Anterior cingulate cortex (tissue), 58 donors: ENCODE data around the gene MAPRE3.
"Not testable (repeated sequence)": the region's sequence is repeated elsewhere in the genome, so short reads cannot be mapped to it uniquely, and the experiment has no call there.

Experiments
- DNase-seq, 58 donors: peaks; one replicate each; lab custom pipeline; 2025; lab: John Stamatoyannopoulos, UW

Gene MAPRE3

DNA sequence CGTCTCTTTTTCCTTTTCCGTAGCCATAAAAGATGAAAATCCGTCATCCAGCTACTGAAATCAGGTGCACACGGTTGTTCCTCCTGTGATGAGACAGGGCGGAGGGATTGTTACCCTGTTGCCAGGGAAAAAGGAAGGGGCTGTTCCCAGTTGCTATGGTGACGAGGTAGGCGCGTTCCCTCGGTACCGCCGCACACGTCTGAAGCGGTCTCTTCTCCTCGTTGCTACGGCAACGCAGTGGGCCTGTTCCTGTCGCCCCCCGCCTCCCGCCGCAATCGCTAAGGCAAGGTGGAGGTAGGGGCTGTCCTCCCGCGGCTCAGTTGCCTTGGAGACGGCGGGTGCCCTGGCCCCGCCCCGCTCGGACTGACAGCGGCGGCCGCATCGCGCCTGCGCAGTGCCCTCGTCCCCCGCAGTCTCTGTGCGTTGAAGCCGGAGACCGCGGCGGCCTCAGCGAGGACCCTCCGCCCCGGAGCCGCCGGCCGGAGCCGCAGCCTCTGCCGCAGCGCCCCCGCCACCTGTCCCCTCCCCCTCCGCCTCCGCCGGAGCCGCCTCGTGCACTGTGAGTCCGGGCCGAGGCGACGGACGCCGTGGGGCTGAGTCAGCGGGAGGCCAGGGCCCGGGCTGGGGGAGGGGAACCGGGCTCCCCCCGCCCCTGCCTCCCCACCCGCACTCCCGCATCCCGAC lies at the start of gene MAPRE3:
TSS of gene MAPRE3 (plus strand) at position 394 of the 684 bp plus-strand sequence. CDS start 51,582 bp downstream, outside the sequence.
- DNase-seq = peak; percentile 44 to 94 (median 82)

GRCh38 chr2:26921323-26921722 lies 49.1 kb upstream of the MAPRE3 start:
- peak in 3 of 58 donors; percentile 15 to 22 (median 20) for DNase-seq

DNA sequence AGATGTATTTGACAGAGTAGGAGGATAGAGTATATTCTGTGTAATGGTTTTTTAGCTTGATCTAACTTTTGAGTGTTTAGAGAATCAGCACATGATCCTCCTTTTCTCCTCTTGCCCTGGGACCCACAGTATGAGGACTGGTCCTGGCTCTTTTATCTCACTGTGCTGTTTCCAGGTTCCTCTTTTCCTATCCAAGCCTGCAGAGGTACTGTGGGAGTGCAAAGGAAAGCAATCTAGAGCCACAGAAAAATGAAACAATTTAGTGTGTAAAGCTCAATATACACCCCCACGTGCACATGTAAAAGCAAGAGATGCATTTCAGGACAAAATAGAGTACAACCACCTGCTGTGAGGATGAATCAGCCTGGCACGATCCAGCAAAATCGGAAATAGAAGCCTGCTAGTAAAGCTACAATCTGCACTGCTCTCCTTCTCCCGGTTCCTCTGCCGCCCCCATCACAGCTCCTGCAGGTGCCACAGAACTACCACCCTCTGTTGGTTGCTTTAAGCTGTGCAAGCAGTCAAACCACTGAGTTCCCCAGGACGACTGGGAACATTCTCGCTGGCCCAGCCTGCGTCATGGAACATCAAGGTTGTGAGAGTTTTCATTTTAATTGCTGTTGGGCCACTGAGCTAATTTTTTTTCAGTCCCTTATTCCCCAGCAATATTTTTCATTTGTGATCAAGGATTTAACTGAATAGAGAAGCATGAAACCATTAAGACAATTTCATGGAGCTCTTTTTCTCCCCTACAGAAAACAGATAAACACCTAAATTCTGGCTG lies 47.8 kb upstream of the MAPRE3 start:
- DNase-seq = peak in 54 of 58 donors; percentile 17 to 89 (median 72)

DNA sequence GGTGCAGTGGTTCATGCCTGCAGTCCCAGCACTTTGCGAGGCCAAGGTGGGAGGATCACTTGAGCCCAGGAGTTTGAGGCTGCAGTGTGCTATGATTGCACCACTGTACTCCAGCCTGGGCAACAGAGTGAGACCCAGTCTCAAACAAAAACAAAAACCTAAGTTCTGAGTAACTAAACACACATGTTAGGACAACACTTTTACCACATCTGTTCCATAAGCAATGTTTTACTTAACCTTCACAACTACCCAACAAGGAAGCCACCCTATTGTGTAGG lies 47.3 kb upstream of the MAPRE3 start:
- not testable (repeated sequence) for DNase-seq

GRCh38 chr2:26924731-26925099 lies 45.7 kb upstream of the MAPRE3 start:
- no peak for DNase-seq

DNA sequence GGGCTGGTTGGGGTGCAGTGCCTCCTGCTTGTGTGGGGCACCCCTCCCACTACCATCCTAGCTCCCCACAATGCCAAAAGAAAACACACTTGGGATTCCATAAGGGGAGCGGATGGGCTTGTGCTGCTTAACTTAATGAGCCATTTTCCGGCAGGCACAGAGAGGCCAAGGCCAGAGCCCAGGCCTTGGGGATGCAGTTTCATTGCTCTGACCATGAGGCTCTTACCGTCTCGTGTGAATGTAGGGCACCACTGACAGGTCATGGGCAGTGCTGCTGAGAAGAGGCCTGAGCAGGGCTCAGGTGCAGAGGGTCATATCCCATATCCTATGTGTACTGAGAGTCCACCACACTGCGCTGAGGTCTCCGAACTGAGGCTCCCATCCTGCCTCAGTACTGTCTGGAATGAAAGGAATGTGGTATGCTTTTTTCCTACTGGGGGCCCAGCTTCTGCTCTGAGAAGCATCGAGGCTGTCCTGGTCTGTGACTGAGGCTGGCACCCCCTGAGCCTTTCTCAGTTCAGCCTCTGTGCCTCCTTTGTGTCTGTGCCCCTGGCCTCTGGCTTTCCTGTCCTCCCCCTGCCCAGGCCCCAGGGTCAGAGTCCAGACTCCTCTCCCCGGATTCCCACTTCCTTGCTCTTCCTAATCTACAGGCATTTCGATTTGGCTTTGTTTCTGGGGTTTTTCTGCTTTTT lies 45.2 kb upstream of the MAPRE3 start:
- DNase-seq = no peak

DNA sequence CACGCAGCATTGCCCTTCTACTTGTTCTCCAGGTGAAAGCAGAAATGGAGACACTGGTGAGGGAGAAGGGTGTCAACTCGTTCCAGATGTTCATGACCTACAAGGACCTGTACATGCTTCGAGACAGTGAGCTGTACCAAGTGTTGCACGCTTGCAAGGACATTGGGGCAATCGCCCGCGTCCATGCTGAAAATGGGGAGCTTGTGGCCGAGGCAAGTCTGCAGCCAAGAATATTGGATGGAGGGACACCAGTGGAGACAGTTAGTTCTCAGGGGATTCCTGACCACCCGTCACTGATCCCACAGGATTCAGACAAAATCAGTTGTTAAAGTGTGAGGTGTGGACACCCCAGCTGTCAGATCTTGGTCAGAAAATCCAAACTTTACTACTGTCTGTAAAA lies 43.2 kb upstream of the MAPRE3 start:
- DNase-seq = no peak

- peak in 1 of 58 donors; percentile 25 for DNase-seq
Measured at GRCh38 chr2:26932974-26933373, 37.5 kb upstream of the MAPRE3 start.

GRCh38 chr2:26933431-26934334 lies 36.8 kb upstream of the MAPRE3 start:
- peak in 21 of 58 donors; percentile 18 to 88 (median 40) for DNase-seq

- DNase-seq = no peak
Measured at GRCh38 chr2:26934335-26934724, 36.1 kb upstream of the MAPRE3 start.

GRCh38 chr2:26934985-26935384 lies 35.5 kb upstream of the MAPRE3 start:
- no peak for DNase-seq

GRCh38 chr2:26936855-26937254 lies 33.6 kb upstream of the MAPRE3 start:
- DNase-seq = no peak

DNA sequence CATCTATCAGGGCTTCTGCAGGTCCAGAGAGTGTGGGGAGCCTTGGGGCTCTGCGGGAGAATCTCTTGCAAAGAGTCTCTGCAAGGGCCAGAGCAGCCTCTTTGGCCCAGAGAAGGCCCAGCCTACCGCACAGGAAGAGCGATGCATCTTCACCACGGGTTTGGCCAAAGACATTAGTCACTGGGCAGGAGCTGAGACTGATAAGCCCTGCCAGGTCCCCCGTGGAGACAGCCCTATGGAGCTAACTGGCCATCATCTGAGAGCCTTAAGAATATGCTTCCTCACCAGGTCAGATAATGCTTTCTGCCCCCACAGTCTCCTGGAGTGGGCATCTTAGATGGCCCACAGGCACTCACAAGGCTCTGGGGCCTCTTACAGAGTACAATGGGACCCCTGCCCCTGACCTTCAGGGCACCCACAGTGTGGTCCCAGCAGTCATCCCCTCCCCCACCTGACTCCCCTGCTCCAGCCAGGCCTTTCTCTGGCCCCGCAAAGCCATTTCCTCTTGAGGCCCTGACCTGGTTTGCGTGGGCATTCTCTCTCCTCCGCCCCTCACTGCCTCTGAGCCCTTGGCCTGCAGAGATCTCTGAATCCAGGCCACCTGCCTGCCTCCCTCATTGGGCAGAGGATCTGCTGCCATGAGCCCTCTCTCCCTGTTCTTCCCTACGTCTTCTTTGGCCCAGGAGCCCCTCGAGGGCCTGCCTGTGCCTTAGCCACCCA lies 31.9 kb upstream of the MAPRE3 start:
- DNase-seq = no peak

DNA sequence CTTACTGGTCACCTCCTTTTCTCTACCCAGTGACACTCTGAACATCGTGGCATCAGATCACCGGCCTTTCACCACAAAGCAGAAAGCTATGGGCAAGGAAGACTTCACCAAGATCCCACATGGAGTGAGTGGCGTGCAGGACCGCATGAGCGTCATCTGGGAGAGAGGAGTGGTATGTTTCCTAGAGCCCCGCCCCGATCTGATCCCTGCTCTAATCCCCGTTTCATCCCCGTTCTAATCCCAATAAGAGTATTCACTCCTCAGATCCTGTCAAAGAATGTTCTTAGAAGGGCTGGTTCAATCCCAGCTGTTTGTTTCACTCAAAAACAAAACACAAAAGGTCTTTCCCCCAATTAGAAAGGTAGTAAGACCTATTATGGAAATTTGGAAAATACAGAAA lies 30.4 kb upstream of the MAPRE3 start:
- DNase-seq = no peak

GRCh38 chr2:26941486-26941885 lies 29.0 kb upstream of the MAPRE3 start:
- DNase-seq = no peak

DNA sequence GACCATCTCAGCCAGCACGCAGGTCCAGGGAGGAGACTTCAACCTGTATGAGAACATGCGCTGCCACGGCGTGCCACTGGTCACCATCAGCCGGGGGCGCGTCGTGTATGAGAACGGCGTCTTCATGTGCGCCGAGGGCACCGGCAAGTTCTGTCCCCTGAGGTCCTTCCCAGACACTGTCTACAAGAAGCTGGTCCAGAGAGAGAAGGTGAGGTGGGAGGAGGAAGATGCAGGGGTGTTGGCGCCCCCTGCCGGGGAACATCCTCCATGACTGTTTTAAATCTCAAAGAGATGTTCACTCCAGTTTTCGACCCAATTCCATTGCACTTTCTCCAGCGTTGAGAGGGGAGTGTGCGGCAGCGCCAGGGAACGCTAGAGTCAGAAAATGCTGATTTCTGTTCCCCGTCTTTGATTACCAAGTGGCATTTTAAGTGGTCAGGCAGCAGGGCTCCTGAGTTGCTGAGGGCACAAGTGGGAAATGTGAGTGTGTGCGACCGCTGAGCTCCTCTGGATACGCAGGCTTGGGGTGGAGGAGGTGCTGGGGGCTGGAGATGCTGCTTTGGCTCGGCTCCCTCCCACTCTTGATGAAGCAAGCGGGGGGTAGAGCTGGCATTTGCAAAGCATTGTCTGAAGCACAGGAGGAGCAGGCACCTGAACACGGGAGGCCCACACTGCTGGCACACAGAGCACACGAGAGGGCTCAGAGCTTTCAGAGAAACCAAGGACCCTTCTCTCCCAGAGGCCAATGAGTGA lies 27.7 kb upstream of the MAPRE3 start:
- peak in 54 of 58 donors; percentile 15 to 85 (median 50) for DNase-seq

DNA sequence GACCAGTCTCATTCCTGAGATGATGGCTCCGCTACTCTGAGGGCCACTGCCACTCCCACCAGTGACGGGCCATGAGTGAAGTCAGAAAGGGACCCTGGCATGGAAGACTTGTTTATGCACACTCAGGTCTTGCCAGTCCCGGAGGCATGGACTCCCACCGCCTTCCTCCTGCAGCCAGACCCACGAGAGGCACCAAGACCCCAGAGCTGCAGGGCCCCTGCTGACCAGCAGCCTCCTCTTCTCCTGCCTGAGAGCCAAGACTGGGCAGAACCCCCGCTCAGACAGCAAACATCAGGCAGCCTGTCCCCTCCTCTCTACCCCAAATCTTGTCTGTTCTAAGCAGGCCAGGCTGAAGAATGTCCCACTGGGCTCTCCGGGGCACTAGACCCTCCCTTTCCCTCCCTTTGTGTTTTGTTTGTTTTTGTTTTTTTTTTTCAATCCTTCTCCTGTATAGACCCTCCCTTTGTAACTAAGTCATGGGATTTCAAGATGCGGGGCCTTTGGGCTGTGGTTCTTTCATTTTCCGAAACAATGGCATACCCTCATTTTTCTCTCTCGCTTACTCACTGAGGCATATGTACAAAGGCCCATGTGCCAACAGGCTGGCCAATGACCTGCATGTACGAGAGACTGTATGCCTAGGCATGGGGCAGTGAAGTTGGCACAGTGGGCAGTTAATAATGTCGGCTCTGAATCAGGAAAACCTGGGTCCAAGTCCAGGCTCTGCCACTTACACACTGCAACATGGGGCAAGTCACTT lies 24.3 kb upstream of the MAPRE3 start:
- peak in 6 of 58 donors; percentile 18 to 50 (median 41) for DNase-seq
